Neuron (in vitro differentiated cells): Measurements from ENCODE around the gene RNF182.

Source experiments
- H2AFZ ChIP-seq: one replicate; pipeline ENCODE4 v1.6.1; 2013; ENCODE audit warnings: low read depth, mild to moderate bottlenecking, inconsistent platforms, low read length, moderate library complexity
- H3K27me3 ChIP-seq: one replicate; pipeline ENCODE4 v1.6.1; 2013; ENCODE audit warnings: low read length; ENCODE audit not compliant: insufficient read depth
- H3K36me3 ChIP-seq: one replicate; pipeline ENCODE4 v1.6.1; 2013; ENCODE audit warnings: low read length; ENCODE audit not compliant: insufficient read depth
- H3K4me1 ChIP-seq: one replicate; pipeline ENCODE4 v1.6.1; 2013; ENCODE audit warnings: low read length; ENCODE audit not compliant: insufficient read depth
- H3K4me3 ChIP-seq: 2 replicates; pipeline ENCODE4 v1.5.1; 2013; ENCODE audit warnings: mild to moderate bottlenecking, low read length, moderate library complexity
- H3K9me3 ChIP-seq: one replicate; pipeline ENCODE4 v1.6.1; 2013; ENCODE audit warnings: low read length

The RNF182 gene

DNA sequence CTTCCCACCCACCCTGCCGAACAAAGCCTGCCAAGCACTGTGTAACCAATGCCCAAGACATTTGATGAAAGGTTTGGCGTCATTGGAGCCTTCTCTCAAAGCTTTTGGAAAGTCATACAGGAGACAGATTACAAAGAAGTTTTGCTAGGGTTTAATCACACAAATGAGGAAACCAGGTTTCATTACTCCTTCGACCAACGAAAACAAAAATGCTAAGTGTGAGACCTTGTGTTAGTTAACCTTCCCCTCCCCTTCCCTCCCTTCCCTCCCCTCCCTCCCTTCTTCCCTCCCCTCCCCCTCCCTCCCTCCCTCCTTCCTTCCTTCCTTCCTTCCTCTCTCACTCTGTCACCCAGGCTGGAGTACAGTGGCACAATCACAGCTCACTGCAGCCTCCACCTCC is 96.7 kb downstream of the RNF182 start:
- H3K9me3 ChIP-seq: no peaks in the 10 kb centered on the region
- H2AFZ ChIP-seq: no peak overlapping the region
- H3K36me3 ChIP-seq: no peaks in the 10 kb centered on the region
- peaks cover 10% of the 10 kb centered on the region for H3K4me1 ChIP-seq
- H3K4me3 ChIP-seq: no peak overlapping the region
- H3K27me3 ChIP-seq: no peaks in the 10 kb centered on the region

DNA sequence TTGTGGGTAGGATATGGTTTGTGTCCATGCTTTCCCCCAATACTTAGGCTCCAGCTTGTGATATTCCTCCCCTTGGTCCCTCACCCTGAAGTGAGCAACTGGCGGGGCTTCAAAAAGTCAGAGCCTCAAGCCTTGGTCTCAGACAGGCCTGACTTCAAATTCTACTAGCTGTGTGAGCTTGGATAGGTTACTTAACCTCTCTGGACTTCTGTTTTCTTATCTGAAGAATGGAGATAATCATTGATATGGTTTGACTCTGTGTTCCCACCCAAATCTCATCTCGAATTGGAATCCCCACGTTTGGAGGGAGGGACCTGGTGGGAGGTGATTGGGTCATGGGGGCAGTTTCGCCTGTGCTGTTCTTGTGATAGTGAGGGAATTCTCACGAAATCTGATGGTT is 97.9 kb downstream of the RNF182 start:
- no peak overlapping the region for H3K4me3 ChIP-seq
- no peak overlapping the region for H2AFZ ChIP-seq
- H3K9me3 ChIP-seq: peaks cover 3% of the 10 kb centered on the region
- H3K27me3 ChIP-seq: no peaks in the 10 kb centered on the region
- H3K36me3 ChIP-seq: no peaks in the 10 kb centered on the region
- H3K4me1 ChIP-seq: no peaks in the 10 kb centered on the region

DNA sequence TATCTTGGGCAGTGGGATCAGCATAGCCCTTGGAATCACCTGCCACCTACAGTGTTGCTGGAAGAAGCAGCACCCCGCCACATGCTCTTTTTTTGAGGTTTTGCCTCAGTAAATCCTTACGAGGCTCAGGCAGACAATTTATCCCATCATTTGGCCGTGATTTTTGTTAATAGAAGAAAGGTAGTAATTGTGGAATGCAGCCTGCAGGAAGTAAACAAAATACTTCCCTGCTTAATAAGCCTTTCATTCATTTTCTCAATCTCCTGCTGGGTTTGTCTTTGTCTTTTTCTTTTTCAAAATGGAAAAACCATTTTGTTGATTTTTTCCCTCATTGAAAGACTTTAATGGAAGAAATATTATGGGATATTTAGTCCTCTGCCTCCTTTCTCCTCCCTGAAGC is 99.1 kb downstream of the RNF182 start:
- no peaks in the 10 kb centered on the region for H3K27me3 ChIP-seq
- no peaks in the 10 kb centered on the region for H3K36me3 ChIP-seq

DNA sequence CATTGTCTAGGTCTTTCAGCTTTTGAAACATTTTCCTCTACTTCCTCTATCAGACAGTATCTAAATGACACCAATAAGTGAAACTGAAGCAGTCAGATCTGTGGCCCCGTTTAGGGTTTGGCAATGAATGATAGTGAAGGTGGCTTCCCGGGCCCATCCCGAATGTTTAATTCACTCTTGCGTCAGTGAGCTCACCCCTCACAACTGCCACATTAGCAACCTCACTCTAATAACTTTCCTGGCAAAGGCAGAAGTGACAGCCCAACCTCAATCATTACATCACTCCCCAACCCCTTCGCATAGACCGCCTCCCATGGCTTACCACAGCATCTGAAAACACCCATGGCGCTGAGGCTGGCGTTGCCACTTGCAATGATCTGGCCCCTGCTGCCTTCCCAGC is 100.4 kb downstream of the RNF182 start:
- Histone ChIP-seq H2AFZ (no peak overlapping the region), H3K27me3 (no peaks in the 10 kb centered on the region), H3K4me3 (no peak overlapping the region), H3K36me3 (no peaks in the 10 kb centered on the region), H3K4me1 (no peaks in the 10 kb centered on the region), H3K9me3 (peaks cover 3% of the 10 kb centered on the region)

More for the DNA sequence above, 99.1 kb downstream of the RNF182 start:
- no peak overlapping the region for H3K4me3 ChIP-seq
- no peaks in the 10 kb centered on the region for H3K4me1 ChIP-seq
- peaks cover 3% of the 10 kb centered on the region for H3K9me3 ChIP-seq
- no peak overlapping the region for H2AFZ ChIP-seq

DNA sequence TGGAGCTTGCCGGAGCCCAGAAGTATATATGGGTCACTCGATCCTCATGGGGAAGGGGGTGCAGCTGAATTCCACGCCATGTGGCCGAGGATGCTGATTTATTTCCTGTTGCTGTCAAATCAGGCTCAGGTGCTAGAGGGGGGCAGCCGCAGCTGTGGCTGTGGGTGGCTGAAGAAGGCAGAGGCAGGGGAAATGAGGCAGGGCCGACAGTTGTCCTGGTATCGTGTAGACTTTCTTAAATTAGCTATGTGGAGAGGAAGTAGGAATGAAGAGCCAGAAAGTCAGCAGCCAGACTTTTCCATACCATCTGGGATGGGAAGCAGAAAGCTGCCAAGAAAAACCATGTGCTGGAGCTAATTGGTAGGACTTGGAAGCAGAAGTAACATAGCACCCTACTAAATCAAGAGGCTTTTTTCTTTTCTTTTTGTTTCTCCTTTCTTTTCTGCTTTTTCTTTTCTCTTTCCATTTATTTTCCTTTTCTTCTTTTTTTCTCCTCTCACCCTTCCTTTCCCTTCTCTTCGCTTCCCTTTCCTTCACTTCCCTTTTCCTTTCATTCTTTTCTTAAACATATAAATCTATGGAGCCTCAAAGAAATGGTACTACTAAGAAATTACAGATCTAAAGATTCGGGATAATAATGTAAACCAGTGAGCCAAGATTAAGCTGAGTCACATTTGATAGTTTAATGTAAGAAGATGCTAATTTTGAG is 102.2 kb downstream of the RNF182 start:
- no peak overlapping the region for H3K4me3 ChIP-seq
- no peaks in the 10 kb centered on the region for H3K27me3 ChIP-seq
- H3K9me3 ChIP-seq: peaks cover 3% of the 10 kb centered on the region
- no peaks in the 10 kb centered on the region for H3K4me1 ChIP-seq
- H2AFZ ChIP-seq: no peak overlapping the region
- H3K36me3 ChIP-seq: no peaks in the 10 kb centered on the region

DNA sequence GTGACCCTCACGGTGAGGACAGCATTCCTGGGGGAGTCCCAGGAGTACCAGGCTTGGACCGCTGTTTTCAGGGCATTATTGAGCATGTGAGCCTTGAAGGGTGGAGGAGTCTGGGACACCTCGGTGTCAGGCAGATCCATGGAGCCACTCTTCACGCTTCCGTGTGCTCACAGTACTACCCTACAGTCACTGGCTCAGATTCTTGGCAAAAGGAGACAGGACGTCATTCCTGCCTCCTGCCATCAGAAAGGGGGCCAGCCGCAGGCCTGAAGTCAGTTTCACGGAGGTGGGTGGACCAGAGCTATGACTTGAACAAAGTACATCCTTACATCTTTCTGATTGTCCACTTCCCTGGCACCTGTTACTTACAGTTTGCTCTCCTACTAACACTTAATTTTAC is 103.9 kb downstream of the RNF182 start:
- H2AFZ ChIP-seq: no peak overlapping the region

DNA sequence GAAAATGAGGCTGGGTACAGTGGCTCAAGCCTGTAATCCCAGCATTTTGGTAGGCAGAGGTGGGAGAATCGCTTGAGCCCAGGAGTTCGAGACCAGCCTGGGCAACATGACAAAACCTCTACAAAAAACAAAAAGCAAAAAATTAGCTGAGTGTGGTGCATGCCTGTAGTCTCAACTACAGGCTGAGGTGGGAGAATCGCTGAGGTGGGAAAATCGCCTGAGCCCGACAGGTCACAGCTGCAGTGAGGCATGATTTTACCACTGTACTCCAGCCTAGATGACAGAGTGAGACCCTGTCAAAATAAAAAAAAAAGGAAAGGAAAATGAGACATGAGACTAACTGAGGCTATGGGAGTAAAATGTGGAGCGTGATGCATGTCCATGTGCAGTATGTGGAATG is 104.9 kb downstream of the RNF182 start:
- H3K4me1 ChIP-seq: no peaks in the 10 kb centered on the region
- no peaks in the 10 kb centered on the region for H3K36me3 ChIP-seq
- H2AFZ ChIP-seq: no peak overlapping the region
- H3K27me3 ChIP-seq: no peaks in the 10 kb centered on the region
- H3K4me3 ChIP-seq: no peak overlapping the region
- H3K9me3 ChIP-seq: peaks cover 3% of the 10 kb centered on the region

More for the DNA sequence above, 103.9 kb downstream of the RNF182 start:
- H3K4me1 ChIP-seq: no peaks in the 10 kb centered on the region
- no peaks in the 10 kb centered on the region for H3K36me3 ChIP-seq
- H3K9me3 ChIP-seq: peaks cover 3% of the 10 kb centered on the region
- H3K27me3 ChIP-seq: no peaks in the 10 kb centered on the region
- H3K4me3 ChIP-seq: no peak overlapping the region
